ENCODE data around the gene VCAN. TPM values are rescaled to one million over a fixed set of nuclear protein-coding genes. Genes with fewer than 3 reads are reported as not detected.
"Not testable (repeated sequence)": the region's sequence is repeated elsewhere in the genome, so short reads cannot be mapped to it uniquely, and the experiment has no call there.

Gene VCAN
- total and polyA plus RNA-seq, 8 donors: 1.5 to 184 (median 12.7) TPM

DNA sequence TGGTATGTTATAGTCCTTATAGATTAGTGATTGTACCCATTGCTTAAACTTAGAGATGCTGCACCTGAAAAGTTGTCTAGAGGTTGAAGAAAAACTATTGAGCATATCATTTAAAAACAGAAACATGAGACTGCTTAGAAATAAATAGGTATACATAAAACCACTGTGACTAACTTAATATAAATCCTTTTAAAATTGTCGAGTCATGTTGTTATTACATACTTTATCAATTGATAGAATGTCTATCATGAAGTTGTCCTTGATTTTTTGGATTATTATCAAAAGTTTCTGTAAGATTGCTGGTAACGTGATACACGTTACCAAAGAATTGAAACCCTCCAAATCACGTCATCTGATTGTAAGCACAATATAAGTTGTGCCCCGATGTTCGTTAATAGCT, 35.3 kb upstream of the VCAN start:
- no peaks in the 10 kb centered on the region for H3K36me3 ChIP-seq
- no peaks in the 10 kb centered on the region for H3K9me3 ChIP-seq
- no peak overlapping the region for H3K27ac ChIP-seq
- no peak for DNase-seq
- no peaks in the 10 kb centered on the region for H3K4me1 ChIP-seq
- no peak overlapping the region for H3K4me3 ChIP-seq
- intact Hi-C loops (cut with DNase I; ENCODE audit: low total_unique reads): loop anchor here (10.0 kb wide), 1 partner anchor 1081 kb away; no protein-coding TSS in a partner anchor
- H3K27me3 ChIP-seq: no peaks in the 10 kb centered on the region
- 94 to 97% (median 96%) methylated on average over 6 of the region's 6 CpGs for WGBS, 5 donors
- TF ChIP-seq, protein P1, sequence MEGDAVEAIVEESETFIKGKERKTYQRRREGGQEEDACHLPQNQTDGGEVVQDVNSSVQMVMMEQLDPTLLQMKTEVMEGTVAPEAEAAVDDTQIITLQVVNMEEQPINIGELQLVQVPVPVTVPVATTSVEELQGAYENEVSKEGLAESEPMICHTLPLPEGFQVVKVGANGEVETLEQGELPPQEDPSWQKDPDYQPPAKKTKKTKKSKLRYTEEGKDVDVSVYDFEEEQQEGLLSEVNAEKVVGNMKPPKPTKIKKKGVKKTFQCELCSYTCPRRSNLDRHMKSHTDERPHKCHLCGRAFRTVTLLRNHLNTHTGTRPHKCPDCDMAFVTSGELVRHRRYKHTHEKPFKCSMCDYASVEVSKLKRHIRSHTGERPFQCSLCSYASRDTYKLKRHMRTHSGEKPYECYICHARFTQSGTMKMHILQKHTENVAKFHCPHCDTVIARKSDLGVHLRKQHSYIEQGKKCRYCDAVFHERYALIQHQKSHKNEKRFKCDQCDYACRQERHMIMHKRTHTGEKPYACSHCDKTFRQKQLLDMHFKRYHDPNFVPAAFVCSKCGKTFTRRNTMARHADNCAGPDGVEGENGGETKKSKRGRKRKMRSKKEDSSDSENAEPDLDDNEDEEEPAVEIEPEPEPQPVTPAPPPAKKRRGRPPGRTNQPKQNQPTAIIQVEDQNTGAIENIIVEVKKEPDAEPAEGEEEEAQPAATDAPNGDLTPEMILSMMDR (IDR thresholded peaks at IDR 0.05): no peak
- TF ChIP-seq POLR2A (IDR thresholded peaks at IDR 0.05) (no peak), EP300 (IDR thresholded peaks at IDR 0.05) (no peak), POLR2AphosphoS5 (IDR thresholded peaks at IDR 0.05) (no peak)

DNA sequence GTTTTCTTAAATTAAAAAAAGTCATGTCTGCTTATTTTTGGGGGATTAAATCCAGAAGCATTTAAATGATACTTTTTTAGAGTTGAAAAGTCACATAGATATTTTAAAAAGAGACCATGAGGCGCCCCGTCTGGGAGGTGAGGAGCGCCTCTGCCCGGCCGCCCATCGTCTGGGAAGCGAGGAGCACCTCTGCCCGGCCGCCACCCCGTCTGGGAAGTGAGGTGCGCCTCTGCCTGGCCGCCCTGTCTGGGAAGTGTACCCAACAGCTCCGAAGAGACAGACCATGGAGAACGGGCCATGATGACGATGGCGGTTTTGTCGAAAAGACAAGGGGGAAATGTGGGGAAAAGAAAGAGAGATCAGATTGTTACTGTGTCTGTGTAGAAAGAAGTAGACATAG, 33.8 kb upstream of the VCAN start:
- not testable (repeated sequence) for H3K9me3 ChIP-seq, H3K27me3 ChIP-seq, H3K36me3 ChIP-seq, H3K27ac ChIP-seq, DNase-seq, H3K4me1 ChIP-seq, H3K4me3 ChIP-seq
- WGBS, 5 donors: 94 to 98% (median 96%) methylated on average over 17 of the region's 17 CpGs
- intact Hi-C loops (cut with DNase I; ENCODE audit: low total_unique reads): loop anchor here (10.0 kb wide), 1 partner anchor 1083 kb away; no protein-coding TSS in a partner anchor

DNA sequence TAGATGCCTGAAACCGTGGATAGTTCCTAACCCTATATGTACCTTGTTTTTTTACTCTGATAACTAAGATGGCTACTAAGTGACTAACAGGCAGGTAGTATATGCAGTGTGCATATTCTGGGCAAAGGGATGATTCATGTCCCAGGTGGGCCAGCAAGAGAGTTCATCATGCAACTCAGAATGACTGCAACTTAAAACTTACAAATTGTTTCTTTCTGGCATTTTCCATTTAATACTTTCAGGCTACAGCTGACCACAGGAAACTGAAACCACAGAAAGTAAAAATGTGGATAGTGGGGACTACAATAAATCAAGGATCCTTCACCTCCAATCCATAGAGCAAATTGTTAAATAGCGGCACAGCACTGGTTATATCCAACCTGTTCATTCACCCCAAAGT, 30.7 kb upstream of the VCAN start:
- Histone ChIP-seq H3K4me1 (no peaks in the 10 kb centered on the region), H3K36me3 (no peaks in the 10 kb centered on the region), H3K27ac (no peak overlapping the region), H3K4me3 (no peak overlapping the region), H3K9me3 (no peaks in the 10 kb centered on the region), H3K27me3 (no peaks in the 10 kb centered on the region)
- TF ChIP-seq POLR2A (IDR thresholded peaks at IDR 0.05) (no peak), POLR2AphosphoS5 (IDR thresholded peaks at IDR 0.05) (no peak), EP300 (IDR thresholded peaks at IDR 0.05) (no peak)
- TF ChIP-seq, protein P1 (IDR thresholded peaks at IDR 0.05): no peak
- WGBS, 5 donors: 86 to 94% (median 93%) methylated on average over 2 of the region's 2 CpGs
- no peak for DNase-seq
- intact Hi-C loops (cut with DNase I; ENCODE audit: low total_unique reads): no loop called here

DNA sequence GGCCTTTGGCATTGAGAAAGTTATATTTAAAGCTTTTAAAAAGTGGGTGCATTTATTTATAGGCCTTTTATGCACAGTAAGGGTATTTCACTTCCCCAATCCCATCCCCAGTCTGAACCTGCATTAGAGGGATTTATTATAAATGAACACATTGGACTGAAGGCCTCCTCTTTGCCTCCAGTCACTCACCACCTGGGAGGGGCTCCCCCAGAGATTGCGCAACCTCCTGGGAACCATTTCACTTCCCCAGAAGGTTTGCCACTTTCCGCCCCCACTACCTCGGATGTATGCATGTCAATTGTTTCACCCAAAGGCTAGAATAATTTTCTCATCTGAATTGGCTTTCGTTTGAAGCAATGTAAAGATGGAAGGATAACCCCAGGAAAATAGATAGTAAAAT, 29.8 kb upstream of the VCAN start:
- Histone ChIP-seq H3K27ac (no peak overlapping the region), H3K4me1 (no peaks in the 10 kb centered on the region), H3K27me3 (no peaks in the 10 kb centered on the region), H3K4me3 (no peak overlapping the region), H3K9me3 (no peaks in the 10 kb centered on the region), H3K36me3 (no peaks in the 10 kb centered on the region)
- TF ChIP-seq POLR2AphosphoS5 (IDR thresholded peaks at IDR 0.05) (no peak), EP300 (IDR thresholded peaks at IDR 0.05) (no peak), POLR2A (IDR thresholded peaks at IDR 0.05) (no peak)
- TF ChIP-seq, protein P1 (IDR thresholded peaks at IDR 0.05): no peak
- WGBS, 5 donors: 86 to 96% (median 93%) methylated on average over 4 of the region's 4 CpGs
- no peak for DNase-seq
- intact Hi-C loops (cut with DNase I; ENCODE audit: low total_unique reads): no loop called here

DNA sequence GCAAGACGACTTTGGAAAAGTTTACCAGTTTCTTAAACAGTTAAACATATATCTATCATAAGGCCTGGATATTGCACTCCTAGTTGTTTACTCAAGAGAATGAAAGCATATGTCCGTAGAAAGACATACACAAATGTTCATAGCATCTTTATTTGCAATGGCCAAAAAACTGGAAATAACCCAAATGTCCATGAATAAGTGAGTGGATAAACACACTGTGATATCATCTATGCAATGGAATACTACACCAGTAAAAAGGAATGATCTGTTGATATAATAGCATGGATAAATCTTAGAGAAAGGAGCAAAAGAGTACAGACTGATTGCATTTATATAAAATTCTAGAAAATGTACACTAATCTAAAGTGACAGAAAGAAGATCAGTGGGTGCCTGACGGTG, 28.0 kb upstream of the VCAN start:
- no peaks in the 10 kb centered on the region for H3K9me3 ChIP-seq
- no peak for DNase-seq
- no peaks in the 10 kb centered on the region for H3K36me3 ChIP-seq
- intact Hi-C loops (cut with DNase I; ENCODE audit: low total_unique reads): no loop called here
- no peak overlapping the region for H3K27ac ChIP-seq
- 73 to 88% (median 78%) methylated on average over 3 of the region's 3 CpGs for WGBS, 5 donors
- no peaks in the 10 kb centered on the region for H3K27me3 ChIP-seq
- H3K4me3 ChIP-seq: no peak overlapping the region
- no peak for TF ChIP-seq POLR2A (IDR thresholded peaks at IDR 0.05)
- no peak for TF ChIP-seq EP300 (IDR thresholded peaks at IDR 0.05)
- TF ChIP-seq POLR2AphosphoS5 (IDR thresholded peaks at IDR 0.05): no peak
- TF ChIP-seq, protein P1 (IDR thresholded peaks at IDR 0.05): no peak
- no peaks in the 10 kb centered on the region for H3K4me1 ChIP-seq

Measured in stomach (tissue), 9 donors.